Right renal cortex interstitium (tissue), 3 donors: ENCODE measurements around the gene ATP6V1E1. TPM values are rescaled to one million over a fixed set of nuclear protein-coding genes. Genes with fewer than 3 reads are reported as not detected.
"Not testable (repeated sequence)": the region's sequence is repeated elsewhere in the genome, so short reads cannot be mapped to it uniquely, and the experiment has no call there.

Source experiments
- DNase-seq, 3 donors: peaks; one replicate each; pipeline ENCODE4 v3.0.0-alpha.2; 2013; ENCODE audit warnings: low read depth in 3 of 3, low spot score in 2 of 3
- polyA plus RNA-seq, 3 donors: library from polyadenylated mRNA; unstranded; fragments of 120-200 nt; gene quantifications; one replicate each; pipeline ENCODE4 v1.2.1, GENCODE V29; 2013; ENCODE audit not compliant: insufficient read length in 3 of 3

ATP6V1E1 gene
- polyA plus RNA-seq: 100 to 1,000 TPM; 160 to 168 (median 164) TPM

DNA sequence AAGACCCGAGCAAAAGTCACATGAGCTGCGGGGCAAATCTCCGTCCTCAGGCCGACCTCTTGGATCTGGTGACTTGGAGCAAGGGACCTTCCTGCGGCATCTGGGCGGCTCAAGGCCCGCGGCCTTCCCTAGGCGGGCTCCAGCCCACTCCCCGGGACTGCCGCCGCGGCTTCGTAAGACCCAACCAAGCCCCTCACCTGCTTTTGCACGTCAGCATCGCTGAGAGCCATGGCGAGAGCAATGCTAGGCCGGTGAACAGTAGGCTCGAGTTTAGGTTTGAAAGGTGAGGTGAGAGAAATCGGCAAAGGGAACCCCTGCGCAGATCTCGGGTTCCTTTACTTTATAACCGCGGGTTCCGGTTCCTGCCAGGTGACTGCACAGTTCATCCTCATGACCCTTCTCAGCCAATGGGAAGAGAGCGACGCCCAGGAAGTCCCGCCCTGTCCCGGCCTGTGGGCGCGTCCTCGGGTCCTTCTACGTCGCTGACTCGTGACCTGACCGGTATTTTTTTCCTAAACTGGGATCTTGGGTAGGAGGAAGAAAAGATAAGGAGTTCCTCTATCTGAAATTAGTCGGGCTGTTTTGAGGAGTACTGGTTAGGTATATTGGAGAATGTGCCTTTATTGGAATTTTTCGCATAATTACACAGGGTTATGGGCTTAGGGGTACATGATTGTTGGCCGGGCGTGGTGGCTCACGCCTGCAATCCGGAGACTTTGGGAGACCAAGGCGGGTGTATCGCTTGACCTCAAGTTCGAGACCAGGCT lies at the start of gene ATP6V1E1:
TSS of gene ATP6V1E1 (minus strand) at position 344 of the 767 bp plus-strand sequence. CDS start at position 230, 114 bp downstream.
- DNase-seq: peak; percentile 84 to 95 (median 88)

GRCh38 chr22:17675584-17675983 lies 47.0 kb upstream of the ATP6V1E1 start:
- no peak for DNase-seq

- DNase-seq: no peak
These were observed 45.6 kb upstream of the ATP6V1E1 start for GRCh38 chr22:17674152-17674551.

DNA sequence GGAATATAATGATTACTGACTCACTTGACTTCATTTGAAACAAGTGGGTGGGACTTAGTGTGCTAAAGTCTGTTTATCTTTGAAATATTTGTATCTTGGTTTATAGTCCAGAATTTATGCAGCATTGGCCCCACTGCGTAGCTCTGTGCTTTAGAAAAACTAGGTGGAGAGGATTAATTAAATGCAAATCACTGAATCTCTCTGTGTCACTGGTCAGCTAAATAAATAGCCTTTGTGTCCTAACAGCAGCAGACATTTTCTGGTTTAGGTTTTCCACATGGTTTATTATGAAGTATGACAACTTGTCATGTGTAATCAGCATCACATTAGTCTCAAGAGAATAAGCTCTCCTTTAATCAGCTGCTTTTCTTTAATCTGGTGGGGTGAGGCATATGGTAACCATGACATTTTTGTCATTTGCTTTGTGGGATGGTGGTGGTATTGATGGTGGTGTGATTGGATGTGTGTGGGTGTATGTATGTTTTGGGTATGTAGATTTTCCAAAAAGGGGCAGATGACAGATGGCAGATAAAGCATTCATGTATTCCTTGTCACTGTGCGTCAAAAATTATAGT lies 44.0 kb upstream of the ATP6V1E1 start:
- DNase-seq: no peak

DNA sequence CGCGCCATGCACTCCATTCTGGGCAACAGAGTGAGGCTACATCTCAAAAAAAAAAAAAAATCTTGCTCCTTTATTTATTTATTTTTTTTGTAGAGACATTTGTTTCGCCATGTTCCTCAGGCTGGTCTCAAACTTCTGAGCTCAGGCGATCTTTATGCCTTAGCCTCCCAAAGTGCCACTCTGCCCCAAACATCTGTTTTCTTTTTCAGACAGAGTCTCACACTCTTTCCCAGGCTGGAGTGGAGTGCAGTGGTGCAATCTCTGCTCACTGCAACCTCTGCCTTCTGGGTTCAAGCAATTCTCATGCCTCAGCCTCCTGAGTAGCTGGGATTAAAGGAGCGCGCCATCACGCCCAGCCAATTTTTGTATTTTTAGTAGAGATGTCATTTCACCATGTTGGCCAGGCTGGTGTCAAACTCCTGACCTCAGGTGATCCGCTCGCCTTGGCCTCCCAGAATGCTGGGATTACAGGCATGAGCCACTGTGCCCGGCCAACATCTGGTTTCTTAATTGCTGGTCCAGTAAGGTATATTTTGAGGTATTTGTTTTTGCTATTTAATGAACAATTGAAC lies 43.1 kb upstream of the ATP6V1E1 start:
- DNase-seq: not testable (repeated sequence)

DNA sequence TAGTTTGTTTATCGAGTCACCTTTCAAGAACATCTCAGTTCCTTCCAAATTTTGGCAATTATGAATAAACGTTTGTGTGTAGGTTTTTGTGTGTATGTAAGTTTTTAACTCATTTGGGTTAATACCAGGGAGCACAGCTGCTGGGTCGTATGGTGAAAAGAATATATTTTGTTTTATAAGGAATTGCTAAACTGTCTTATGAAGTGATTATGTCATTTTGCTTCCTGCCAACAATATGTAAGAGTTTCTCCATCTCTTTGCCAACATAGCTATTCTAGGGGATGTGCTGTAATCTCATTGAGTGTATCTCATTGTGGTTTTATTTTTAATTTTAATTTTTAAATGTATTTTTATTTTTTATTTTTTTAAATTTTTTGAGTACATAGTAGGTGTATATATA lies 37.3 kb upstream of the ATP6V1E1 start:
- no peak for DNase-seq

GRCh38 chr22:17665248-17665647 lies 36.7 kb upstream of the ATP6V1E1 start:
- DNase-seq: no peak

- no peak for DNase-seq
These were observed 36.0 kb upstream of the ATP6V1E1 start for GRCh38 chr22:17664414-17665055.

DNA sequence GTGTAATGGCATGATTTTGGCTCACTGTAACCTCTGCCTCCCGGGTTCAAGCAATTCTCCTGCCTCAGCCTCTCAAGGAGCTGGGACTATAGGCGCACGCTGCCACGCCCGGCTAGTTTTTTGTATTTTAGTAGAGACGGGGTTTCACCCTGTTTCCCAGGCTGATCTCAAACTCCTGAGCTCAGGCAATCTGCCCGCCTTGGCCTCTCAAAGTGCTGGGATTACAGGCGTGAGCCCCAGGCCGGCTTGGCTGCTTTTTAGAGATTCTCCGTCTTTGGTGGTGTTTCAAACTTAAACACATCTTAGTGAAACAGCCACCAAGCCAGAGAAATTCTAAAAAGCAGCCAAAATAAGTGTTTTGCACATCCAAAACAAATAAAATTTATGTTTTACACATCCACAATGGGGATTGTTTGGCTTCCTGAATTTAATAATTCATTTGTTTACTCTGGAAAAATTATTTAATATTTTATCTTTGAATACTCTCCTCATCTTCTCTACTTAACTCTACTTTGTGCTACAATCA lies 28.4 kb upstream of the ATP6V1E1 start:
- no peak for DNase-seq

- DNase-seq: no peak
These were observed 26.7 kb upstream of the ATP6V1E1 start for GRCh38 chr22:17655289-17655688.

DNA sequence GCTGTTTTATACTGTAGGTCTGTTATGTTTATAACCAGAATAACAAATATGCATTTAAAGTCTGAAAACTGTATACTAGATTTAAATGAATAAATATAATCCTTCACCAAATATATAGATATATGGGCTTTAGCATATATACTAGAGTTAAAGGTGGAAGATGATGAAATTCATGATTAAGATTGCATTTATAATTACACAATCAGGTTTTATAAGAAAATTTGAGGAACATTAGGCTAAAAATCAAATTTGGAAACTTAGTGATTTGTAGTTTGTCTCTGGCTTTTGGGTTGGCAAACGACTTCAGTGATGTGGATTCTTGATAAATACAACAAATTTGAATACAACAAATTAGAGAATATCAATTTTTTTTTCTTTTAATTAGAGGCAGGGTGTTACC lies 20.0 kb upstream of the ATP6V1E1 start:
- no peak for DNase-seq

DNA sequence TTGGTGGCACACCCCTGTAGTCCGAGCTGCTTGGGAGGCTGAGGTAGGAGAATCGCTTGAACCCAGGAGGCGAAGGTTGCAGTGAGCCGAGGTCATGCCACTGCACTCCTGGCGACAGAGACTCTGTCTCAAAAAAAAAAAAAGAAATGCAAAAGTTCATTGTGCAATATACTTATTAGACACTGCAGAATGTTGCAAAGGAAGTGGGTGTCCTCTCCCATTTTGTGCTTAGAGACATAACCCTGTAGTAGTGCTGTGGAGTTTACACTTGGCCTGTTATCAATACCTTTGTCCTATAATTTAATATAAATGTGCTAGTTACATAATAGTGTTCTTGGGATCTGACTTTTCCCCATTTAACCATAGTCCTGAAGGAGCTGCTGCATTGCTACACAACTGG lies 19.4 kb upstream of the ATP6V1E1 start:
- no peak for DNase-seq

- DNase-seq: no peak
These were observed 18.9 kb upstream of the ATP6V1E1 start for GRCh38 chr22:17647452-17647851.

- DNase-seq: not testable (repeated sequence)
These were observed 13.8 kb upstream of the ATP6V1E1 start for GRCh38 chr22:17642357-17642756.

- no peak for DNase-seq
These were observed 12.7 kb upstream of the ATP6V1E1 start for GRCh38 chr22:17641269-17641668.

DNA sequence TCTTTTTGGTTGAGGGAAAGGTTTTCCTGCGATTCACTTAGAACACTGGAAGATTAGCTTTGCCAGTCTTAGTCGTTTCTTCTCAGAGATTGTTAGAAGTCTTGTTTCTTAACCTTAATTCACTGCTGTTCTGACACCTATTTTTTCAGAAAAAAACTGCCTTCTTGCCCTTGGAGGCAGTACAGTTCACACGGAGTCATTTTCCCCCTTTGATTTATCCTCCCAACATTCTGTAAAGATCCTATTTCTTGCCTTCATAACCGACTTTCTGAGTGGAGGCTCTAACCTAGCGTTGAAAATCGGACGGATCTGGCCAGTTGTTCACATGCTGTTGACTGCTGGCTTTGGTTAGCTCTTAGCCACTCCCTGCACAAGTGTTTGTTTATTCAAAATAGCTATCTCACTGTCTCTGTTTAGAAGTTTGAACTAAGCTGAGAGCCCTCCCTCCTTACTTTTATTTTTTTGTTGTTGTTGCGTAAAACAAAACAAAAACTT lies 10.7 kb upstream of the ATP6V1E1 start:
- peak in 2 of 3 donors; percentile 35 to 56 for DNase-seq

GRCh38 chr22:17638432-17639246 lies 10.1 kb upstream of the ATP6V1E1 start, which contains the start of gene BCL2L13:
BCL2L13 (plus strand) TSS chr22:17638757; CDS start chr22:17655712, 16,955 bp downstream.
- peak; percentile 89 for DNase-seq

DNA sequence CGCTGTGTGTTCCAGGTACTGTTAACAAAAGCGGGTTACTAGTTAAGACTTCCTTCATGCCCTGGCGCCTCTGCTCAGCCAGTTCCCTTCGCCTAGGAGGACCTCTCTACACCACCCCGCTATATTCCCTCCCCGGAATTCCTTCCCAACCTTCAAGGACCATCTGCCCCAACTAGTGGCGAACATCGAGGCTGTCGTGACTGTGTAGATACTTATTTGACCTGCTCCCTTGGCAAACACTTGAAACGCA lies 9.6 kb upstream of the ATP6V1E1 start:
- DNase-seq: peak in 1 of 3 donors; percentile 42

DNA sequence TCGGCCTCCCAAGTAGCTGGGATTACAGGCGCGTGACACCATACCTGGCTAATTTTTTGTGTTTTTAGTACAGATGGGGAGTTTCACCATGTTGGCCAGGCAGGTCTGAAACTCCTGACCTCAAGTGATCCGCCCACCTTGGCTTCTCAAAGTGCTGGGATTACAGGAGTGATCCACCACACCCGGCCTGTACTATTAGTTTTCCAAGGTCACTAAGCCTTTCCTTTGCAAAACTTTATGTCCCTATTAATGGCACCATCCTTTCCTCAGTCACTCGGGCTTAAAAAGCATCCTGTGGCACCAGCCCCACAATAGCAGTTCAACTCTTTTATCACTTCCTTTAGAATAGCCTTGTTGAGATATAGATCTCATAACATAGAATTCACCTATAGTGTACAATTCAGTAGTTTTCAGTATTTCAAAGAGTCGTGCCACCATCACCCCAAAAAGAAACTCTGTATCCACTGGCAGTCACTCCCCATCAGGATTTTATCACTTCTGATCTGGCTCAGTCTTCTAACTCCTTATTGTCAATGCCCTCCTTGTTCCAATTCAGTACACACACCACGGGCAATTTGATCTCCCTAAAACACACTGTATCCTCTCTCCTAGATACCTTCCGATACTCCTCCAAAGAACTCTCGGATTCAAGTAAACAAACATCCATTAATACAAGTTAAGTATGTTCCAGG lies 9.1 kb upstream of the ATP6V1E1 start:
- no peak for DNase-seq

GRCh38 chr22:17636850-17637249 lies 8.3 kb upstream of the ATP6V1E1 start:
- DNase-seq: not testable (repeated sequence)
